Activated T-helper 9 cell treated with anti-CD3 and anti-CD28 coated beads, Interleukin-2, amount 50 U/mL, for 16 hours (primary cell): ENCODE measurements around the gene GINS2.

Source experiments
- DNase-seq: peaks from one replicate; pipeline ENCODE4 v3.0.0-alpha.2; 2020; ENCODE audit warnings: low read depth

The GINS2 gene

DNA sequence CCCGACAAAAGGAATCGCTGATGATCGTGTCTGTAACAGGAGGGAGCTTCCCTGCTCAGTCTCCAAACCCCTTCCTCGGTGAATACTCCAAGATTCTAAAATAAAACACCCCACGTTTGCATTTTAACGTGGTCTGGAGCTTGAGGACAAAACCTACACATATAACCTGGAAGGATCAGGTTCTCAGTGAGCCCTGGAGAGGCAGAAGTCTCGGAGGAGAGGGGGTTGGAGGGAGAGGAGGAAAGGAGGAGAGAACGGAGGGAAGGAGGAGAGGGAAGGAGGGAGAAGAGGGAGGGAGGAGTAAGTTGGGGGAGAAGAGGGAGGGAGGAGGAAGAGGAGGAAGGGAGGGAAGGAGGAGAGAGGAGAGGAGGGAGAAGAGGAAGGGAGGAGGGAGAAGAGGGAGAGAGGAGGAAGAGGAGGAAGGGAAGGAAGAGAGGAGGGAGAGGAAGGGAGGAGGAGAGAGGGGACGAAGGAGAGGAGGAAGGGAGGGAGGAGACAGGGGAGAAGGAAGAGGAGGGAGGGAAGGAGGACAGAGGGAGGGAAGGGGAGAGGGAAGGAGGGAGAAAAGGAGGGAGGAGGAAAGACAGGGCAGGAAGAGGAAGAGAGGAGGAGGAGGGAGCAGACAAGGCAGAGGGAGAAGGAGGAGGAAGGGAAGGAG is 27.4 kb upstream of the GINS2 start:
- DNase-seq = no peak

DNA sequence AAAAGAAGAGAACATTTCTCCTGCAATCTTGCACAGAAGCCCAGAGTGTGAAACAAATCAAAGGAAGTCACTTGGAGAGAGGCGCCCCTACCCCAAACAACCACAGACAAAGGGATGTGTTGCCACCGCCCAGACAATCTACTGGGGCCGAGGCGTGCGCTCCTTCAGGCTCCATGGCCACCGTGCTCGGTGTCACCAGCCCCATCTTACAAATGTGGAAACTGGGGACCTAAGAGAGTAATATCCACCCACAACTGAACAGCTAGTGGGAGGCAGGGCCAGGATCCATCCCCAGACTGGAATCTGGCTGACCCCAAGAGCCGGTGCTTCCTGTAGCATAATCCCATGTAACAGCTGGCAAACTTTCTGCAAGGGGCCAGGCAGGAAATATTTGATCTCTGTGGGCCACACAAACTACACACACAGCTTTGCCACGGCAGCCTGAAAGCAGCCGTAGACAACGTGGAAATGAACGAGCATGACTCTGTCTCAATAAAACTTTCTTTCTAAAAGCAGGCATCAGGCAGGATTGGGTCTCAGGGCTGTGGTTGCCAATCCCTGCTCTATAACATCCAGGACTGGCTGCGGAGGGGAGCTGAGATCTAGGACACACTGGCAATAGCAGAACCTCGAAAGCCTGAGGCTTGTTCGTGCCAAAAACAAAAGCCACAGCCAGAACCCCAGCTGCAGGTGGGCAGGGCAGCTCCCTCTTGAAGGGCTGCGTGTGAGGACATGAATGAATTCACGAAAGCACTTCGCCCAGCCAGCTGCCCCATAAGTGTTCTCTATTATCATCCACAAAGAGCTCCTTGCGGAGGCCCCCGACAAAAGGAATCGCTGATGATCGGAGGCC is 26.6 kb upstream of the GINS2 start:
- DNase-seq = no peak

DNA sequence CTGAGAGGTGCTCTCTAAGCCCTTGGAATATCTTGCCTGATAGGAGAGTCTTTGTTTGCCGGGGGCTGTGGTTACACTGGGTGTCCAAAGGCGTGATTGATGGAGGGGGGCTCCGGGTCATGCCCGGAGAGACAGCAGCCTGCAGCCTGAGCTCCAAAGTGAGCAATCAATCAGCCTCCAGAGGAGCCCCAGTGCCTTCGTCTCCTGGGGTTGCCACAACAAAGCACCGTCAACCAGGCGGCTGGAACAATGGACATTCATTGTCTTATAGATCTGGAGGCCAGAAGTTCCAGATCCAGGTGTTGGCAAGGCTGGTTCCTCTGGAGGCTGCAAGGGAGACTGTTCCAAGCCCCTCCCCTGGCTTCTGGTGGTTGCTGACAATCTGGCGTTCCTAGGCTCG is 24.0 kb upstream of the GINS2 start:
- no peak for DNase-seq

DNA sequence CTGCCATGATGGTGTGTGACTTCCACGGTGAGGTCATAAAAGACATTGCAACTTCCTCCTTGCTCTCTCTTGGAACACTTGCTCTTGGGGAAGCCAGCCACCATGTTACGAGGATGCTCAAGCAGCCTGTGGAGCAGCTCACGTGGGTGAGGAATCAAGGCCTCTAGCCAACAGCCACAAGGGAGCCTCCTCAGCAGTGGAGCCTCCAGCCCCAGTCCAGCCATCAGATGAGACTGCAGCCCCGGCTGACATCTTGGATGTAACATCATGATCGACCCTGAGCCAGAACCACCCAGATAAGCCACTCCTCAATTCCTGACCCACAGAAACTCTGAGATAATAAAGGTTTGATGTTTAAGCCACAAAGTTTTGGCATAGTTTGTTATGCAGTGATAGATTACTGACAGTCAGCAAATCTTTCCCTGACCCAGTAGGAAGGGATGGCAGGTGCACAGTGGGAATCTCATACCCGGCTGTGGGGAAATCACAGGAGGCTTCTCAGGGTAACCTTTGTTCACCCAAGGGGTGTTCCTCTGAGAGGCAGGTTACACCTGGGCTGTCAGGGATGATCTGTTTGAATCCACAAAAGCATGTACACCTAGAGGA is 23.3 kb upstream of the GINS2 start:
- no peak for DNase-seq

DNA sequence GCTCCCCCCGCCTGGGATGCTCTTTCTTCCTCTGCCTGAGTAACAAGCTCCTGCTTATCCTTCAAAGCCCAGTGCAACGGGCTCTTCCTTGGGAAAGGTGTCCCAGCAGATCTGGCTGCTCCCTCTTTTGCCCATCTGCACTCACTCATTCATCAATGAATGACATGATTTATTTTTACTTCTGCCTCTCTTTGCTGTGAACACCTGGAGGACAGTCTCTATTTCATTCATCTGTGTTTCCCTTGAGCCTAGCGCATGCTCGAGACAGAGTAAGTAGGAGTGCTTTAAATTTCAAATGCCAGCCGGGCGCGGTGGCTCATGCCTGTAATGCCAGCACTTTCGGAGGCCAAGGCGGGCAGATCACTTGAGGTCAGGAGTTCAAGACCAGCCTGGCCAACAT is 22.0 kb upstream of the GINS2 start:
- no peak for DNase-seq

DNA sequence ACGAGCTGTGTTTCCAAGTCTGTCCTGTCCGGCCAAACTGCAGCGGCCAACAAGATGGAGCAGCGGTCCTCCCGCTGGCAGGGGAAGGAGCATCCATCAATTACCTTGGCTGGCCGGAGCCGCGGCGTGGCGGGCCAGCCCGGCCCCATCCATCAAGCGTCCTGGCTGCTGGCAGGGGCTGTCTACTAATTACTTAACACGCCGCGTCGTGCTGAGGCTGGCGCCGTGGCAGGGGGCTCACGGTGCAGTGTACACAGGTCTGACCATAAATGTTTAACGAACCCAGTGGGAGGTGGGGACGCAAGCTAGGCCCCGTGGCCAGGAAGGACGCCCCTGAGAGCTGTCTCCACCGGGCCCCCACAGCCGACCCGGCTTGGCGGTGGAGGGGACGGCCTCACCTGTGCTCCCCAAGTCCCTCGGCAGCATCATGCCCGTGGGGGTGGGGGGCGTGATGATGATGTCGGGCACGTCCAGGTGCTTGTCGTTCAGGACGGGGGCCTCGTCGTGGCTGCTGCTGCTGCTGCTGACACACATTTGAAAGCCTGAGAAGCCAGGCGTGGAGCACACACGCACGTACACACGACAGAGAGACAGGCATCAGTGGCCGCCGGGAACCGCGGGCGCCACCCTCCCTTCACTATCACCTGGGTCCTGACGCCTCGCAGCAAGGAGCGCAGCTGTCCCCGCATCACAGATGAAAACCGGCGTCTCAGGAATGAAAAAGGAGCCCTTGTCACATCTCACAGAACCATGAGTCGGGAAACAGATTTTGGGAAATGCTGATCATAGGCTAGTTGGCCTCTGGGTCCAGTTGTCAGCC is 21.2 kb upstream of the GINS2 start:
- no peak for DNase-seq

DNA sequence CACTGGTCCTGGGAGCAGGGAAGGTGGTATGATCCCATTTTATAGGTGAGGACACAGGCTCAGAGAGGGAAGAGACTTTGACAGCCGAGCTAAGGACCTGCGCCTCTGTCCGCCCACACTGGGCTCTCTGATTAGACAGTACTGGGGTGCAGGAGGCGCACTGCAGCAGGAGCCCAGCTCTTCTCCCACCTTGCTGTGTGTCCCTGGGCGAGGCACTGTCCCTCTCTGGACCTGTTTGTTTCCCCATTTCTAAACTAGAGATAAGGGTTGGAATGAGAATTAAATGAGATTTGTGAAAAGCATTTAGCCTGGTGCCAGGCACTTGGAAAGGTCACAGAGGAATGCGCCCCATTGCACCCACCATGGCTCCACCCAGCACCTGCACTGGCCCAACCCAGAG is 19.6 kb upstream of the GINS2 start:
- no peak for DNase-seq

DNA sequence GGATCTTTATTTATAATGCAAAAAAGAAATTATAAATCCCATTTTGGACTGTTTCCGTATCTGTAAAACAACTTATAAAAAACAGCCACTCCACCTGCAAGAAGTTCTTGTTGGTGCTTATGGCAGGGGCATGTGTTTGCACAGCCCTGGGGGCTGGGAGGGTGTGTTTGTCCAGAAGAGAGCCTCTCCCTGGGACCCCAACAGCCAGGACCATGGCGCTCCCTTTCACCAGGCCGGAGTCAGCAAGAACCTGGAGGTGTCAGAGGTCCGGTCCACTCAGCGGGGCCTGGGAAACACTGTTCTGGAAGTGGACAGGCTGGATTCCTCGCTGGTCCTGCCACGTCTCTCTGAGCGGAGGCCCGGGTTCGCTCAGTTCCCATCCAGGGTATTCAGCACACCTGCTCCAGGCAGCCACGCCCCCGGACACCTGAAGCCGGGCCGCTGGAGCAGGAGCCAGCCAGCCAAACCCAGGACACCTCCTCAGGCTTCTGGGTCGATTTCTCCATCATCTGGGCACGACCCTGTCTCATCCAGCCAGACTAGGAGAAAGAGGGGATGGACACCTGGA is 18.9 kb upstream of the GINS2 start:
- DNase-seq = no peak

DNA sequence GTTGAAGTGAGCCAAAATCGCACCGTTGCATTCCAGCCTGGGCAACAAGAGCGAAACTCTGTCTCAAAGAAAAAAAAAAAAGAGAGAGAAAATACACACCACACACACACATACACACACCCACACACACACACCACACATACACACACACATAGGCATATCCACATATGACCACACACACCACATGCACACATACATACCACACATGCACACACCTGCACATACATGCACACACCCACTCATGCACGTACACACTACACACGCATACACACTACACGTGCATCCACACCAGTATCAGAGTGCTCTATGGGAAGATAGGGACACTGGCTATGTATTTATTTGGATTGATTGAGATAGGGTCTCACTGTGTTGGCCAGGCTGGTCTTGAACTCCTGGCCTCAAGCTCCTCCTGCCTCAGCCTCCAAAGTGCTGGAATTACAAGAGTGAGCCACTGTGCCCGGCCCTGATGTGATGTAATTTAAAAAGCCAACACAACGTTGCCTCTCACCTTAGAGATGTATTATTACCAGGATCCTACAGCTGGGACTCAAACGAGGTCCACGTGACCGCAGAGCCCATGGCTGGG is 17.8 kb upstream of the GINS2 start:
- DNase-seq = no peak

DNA sequence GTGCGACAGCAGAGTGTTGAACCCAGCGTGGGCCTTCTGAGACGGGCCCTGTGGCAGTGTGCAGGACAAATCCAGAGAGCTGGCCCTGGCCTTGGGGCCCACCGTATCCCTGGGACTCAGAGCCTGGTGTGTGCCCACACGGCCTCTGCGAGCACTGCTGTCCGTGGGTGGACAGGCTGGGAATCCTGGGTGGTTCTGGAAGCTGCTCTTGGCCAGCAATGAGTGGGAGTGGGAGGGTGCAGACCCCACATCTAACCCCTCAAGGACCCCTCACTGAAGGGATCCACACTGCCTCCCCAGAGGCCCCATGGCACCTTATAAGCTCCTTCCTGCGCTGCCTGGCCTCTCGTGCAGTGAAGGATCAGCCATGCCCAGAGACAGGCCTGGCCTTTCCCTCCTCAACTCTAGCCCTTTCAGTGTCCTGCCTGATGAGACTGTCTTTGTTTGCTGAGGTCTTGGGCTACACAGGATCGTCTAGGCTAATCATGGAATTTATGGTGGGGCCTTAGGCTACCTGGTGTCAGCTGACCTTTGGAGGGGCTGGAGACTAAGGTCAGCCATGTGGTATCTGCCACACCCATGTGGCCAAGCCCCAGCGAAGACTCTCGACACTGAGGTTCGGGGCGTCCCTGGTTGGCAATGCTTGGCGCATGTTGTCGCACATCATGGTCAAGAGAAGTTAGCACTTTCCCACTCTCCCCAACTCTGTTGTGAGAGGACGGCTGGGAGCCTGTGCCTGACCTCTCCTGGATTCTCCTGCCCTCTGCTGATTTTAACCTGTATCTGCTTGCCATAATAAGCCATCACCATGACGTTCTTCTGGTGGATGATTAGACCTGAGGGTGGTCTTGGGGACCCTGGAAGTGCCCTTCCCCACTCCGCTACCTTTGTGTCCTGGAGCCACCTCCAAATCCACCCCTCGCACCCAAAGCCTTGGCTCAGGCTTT is 16.4 kb upstream of the GINS2 start:
- DNase-seq = no peak

DNA sequence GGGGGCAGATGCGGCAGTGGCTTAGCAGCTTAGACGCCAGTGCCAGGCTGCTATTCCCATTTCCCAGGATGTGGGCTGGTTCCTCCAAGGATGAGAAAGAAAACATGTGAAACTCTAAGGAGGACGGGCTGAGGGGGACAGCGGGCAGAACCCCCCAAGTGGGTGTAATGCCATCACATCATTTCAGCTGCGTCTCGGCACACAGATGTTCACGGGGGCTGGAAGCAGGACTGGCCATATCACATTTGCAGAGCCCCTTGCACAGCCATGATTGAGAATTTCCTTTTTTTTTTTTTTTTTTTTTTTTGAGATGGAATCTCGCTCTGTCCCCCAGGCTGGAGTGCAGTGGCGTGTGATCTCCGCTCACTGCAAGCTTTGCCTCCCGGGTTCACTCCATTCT is 15.3 kb upstream of the GINS2 start:
- DNase-seq = no peak

DNA sequence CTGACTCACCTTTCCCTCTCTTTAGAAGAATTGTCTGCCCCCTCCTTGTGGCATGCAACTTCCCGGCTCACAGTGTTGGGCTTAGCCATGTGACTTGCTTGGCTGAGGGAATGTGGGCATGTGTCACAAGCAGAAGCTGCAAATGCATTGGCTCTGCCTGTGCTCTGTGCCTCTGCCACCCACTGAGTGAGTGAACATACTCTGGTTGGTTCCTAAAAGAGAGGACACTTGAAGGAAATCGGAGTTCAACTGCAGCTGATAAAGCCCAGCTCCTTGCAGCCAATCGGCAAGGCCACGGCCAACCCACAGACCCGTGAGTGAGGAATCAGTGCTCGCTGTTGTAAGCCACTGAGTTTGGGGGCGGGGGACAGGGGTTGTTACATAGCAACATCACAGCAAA is 10.9 kb upstream of the GINS2 start:
- no peak for DNase-seq

DNA sequence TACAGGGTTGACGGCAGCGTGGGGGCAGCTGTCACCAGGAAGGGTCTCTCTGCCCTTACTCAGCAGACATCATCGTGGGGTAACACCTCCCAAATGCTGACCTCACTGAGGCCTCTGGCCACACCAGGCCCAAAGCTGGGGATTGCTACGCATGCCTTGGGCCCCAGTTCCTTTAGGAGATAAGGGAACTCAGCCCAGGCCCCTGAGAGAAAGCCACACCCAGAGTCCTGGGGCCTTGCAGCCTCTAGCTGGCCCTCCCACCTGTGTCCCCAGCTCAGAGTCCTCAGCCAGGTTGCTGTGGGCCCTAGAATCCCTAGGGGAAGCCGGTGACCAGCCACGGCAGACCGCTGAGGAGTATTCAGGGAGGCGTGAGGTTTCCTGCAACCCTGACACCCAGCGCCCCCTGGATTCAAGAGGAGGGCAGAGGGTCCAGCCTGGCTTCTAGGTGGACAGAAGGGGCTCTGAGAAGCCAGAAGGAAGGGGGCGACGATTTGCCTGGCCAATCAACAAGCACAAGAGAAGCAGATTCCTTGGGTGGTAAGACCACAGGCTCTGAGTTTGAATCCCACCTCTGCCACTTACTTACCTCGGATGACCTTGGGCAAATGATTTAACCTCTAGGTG is 10.3 kb upstream of the GINS2 start:
- DNase-seq = no peak

DNA sequence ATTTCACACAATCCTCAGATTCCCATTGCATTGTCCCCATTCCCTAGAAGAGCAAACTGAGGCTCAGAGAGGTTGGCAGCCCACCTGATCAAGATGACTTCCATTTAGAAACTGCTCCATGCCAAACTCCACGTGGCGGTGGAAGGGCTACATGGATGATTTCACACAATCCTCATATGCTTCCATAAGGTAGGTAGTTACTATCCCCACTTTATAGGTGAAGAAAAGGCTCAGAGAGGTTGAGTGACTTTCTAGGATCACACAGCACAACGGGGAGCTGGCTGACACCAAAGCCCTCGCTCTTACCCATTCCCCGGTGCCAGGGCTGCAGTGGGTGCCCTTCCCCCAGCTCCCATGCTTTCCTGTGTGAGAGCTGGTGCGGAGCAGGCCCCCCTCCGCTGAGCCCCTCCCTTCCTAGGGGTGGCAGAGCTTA is 9.7 kb upstream of the GINS2 start:
- DNase-seq = no peak

DNA sequence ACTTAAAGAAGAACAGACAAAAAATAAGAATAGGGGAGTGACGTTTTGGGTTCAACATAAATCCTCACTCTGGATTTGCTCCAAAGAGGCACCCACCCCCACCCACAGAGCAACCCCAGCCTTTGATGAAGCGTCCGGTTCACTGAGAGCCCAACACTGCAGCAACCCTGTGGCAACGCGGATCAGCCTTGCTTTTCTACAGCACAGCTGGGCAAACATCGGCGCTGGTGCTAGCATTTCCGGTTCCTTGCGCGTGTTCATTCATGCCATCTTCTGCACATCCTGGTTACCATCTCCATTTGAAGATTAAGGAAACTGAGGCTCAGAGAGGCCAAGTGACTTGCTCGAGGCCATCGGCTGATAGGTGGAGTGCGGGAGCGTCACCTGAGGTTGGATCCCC is 8.7 kb upstream of the GINS2 start:
- DNase-seq = no peak

DNA sequence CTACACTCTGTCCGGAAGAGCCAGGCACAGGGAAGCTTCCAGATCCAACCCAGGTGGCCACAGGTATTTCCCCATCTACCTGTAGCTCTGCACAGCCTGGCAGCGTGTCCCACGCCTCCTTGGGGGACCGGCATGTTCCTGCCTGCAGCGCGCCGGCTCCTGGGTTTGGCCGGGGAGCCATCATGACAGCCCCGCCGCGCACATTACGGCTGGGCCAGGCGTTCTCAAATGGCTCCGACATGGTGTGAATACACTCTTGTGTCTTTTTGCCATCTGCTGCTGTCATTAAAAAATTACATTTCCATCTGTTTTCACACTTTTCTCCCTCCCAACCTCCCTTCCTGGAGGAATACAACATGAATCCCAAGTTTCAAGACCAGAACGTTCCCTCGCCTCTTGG is 8.0 kb upstream of the GINS2 start:
- DNase-seq = no peak

DNA sequence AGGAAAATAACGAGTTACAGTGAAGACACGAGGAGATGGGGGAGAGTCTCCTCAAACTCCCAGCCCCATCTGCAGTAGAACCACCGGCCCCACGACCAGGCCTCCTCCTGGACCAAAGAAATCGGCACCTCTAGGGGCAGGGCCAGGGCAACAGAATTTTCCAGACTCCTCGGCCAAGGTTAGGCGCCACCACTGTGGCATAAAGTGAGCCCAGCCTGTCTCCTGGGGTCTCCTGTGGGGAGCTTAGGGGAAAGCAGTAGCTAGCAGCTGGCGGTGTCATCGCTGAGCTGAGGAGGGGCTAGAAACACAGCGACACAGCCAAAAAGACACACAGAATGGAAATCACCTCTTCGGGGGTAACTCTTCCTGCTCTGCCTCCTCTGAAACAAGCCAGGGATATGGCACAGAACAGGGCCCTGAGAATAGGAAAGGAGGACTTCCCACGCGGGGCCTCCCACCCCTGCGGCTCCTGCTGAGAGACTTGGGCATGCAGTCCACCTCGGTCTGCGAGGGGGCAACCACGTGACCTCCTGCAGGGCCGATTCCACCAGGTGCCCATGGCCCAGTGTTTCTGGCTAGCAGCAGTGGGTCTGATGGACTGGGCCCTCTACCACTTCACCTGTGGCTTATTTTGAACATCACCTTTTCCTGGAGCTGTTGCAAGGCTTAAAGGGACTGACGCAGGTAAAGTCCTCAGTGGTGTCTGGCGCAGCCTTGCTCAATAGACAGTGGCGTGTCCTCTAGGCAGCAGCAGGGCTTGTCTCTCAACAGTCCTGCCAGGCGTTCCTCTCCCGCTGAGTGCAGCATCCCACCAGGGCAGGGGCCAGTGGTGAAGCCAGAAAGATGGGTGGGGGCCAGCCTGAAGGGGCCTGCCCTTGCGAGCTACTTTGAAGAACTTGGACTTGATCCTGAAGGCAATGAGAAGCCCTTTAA is 6.7 kb upstream of the GINS2 start:
- no peak for DNase-seq

DNA sequence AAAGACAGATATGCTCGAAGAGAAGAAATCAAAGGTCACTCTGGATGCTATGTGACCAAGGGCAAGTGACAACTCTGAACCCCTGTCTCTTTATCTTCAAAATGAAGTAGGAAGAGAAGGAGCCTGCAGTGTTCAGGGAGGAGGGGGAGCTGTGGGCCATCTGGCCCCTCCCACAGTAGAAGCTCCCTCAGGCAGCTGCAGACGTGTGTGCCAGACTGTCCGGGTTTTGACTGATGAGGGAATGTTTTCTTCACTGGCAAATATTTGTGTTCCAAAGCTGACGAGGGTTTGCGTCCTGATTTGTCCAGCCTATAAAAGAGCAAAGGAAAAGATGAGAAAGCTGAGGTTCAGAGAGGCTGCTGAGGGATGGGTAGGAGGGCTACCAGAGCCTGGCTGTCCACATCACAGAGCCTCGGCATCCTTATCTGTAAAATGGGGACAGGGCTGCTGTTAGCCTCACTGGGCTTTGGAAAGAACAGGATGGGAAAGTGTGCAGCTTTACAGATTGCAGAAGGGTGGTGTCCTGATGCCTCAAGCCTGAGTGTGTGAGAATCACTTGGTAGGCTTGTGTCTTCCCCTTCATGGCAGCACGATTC is 1.8 kb upstream of the GINS2 start:
- no peak for DNase-seq

DNA sequence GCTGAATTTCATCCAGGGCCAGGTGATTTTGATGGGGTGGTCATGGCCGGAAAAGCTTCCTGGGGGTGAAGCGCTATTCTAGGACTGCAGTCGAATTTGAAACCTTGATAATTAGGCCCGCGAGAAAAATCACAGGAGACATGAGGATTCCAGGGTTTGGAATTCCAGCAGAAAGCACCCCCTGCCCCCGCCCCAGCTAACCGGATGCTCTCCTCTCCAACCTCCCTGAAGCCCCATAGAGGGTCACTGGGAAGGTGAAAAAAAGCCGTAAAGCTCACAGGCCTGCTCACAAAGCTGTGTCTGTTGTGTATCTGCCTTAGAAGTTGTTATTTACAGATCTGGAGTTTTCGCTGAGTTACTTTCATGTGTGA is 1.2 kb upstream of the GINS2 start:
- no peak for DNase-seq
